Eye (tissue), 1 donor: ENCODE data around the gene MAP4K3.
"Not testable (repeated sequence)": the region's sequence is repeated elsewhere in the genome, so short reads cannot be mapped to it uniquely, and the experiment has no call there.

Experiments used
- DNase-seq: peaks from one replicate; pipeline ENCODE4 v3.0.0-alpha.2; 2015

Gene MAP4K3

GRCh38 chr2:39407516-39408296 lies 29.4 kb downstream of the MAP4K3 start:
- no peak for DNase-seq

GRCh38 chr2:39405364-39405763 lies 31.7 kb downstream of the MAP4K3 start:
- no peak for DNase-seq

- DNase-seq, result no peak
Measured at GRCh38 chr2:39403311-39403710, 33.8 kb downstream of the MAP4K3 start.

- no peak for DNase-seq
Measured at GRCh38 chr2:39401319-39401718, 35.8 kb downstream of the MAP4K3 start.

- no peak for DNase-seq
Measured at GRCh38 chr2:39399570-39399969, 37.5 kb downstream of the MAP4K3 start.

GRCh38 chr2:39395313-39395712 lies 41.8 kb downstream of the MAP4K3 start:
- no peak for DNase-seq

GRCh38 chr2:39394516-39394961 lies 42.5 kb downstream of the MAP4K3 start:
- no peak for DNase-seq

- no peak for DNase-seq
Measured at GRCh38 chr2:39392672-39393071, 44.4 kb downstream of the MAP4K3 start.

- DNase-seq, result peak; percentile 41
Measured at GRCh38 chr2:39390216-39390615, 46.9 kb downstream of the MAP4K3 start.

GRCh38 chr2:39386064-39386463 lies 51.0 kb downstream of the MAP4K3 start:
- DNase-seq, result no peak

- DNase-seq, result no peak
Measured at GRCh38 chr2:39385172-39385571, 51.9 kb downstream of the MAP4K3 start.

GRCh38 chr2:39384071-39384470 lies 53.0 kb downstream of the MAP4K3 start:
- DNase-seq, result not testable (repeated sequence)

GRCh38 chr2:39383146-39383545 lies 53.9 kb downstream of the MAP4K3 start:
- no peak for DNase-seq

GRCh38 chr2:39381653-39382052 lies 55.4 kb downstream of the MAP4K3 start:
- DNase-seq, result no peak

- peak; percentile 53 for DNase-seq
Measured at GRCh38 chr2:39380525-39381150, 56.4 kb downstream of the MAP4K3 start.

- DNase-seq, result peak; percentile 76
Measured at GRCh38 chr2:39379643-39380524, 57.2 kb downstream of the MAP4K3 start.

GRCh38 chr2:39378968-39379367 lies 58.1 kb downstream of the MAP4K3 start:
- no peak for DNase-seq

- DNase-seq, result no peak
Measured at GRCh38 chr2:39377226-39377939, 59.7 kb downstream of the MAP4K3 start.

- DNase-seq, result no peak
Measured at GRCh38 chr2:39375917-39376316, 61.2 kb downstream of the MAP4K3 start.

- DNase-seq, result no peak
Measured at GRCh38 chr2:39373181-39373802, 63.8 kb downstream of the MAP4K3 start.

- no peak for DNase-seq
Measured at GRCh38 chr2:39370101-39370500, 67.0 kb downstream of the MAP4K3 start.

GRCh38 chr2:39368846-39369245 lies 68.2 kb downstream of the MAP4K3 start:
- no peak for DNase-seq
